ENCODE measurements around the gene FXYD3. TPM values are rescaled to one million over a fixed set of nuclear protein-coding genes. Genes with fewer than 3 reads are reported as not detected.

FXYD3 gene
- total and polyA plus RNA-seq, 2 of the 13 experiments (the other 11 are each of a cell fraction or from before 2014, with no cell fraction given): 4.9 TPM; not detected in 1

GRCh38 chr19:35140962-35141836 is 25.6 kb downstream of the FXYD3 start:
- intact Hi-C loops (cut with micrococcal nuclease; ENCODE audit: unreplicated experiment) (no loop called here), in situ Hi-C loops (cut with HindIII; ENCODE audit: extremely low pct_ligation_motif_present, low pct_unique_long_range_greater_than_20kb) (no loop called here)
- FAIRE-seq: no peak
- POLR2A ChIA-PET: interaction anchor here (0.8 kb wide), 1 partner anchor 235 kb away, joined by 3 read pairs; no protein-coding TSS in a partner anchor
- Histone ChIP-seq H3K4me3 (replicated peaks in 1 of 3; ENCODE audit: insufficient read depth in 1 of 3, low read depth in 2 of 3, low read length in 3 of 3) (peak overlapping the region in 2 of 3 experiments; percentile 34 to 81; a peak in 2 of 6 replicates), H3K79me2 (ENCODE audit: insufficient read depth, low read length) (no peaks in the 10 kb centered on the region), H3K4me2 (ENCODE audit: low read depth, low read length) (peak overlapping the region; percentile 100), H3K4me1 (ENCODE audit: insufficient read depth, low read length) (peaks cover 47% of the 10 kb centered on the region), H3K9me3 (ENCODE audit: low read length) (no peaks in the 10 kb centered on the region), H3K9ac (ENCODE audit: insufficient read depth, low read depth, low read length) (peak overlapping the region; percentile 26; the same call in 1 of the 2 replicates), H2AFZ (ENCODE audit: low read length) (no peak overlapping the region), H3K27me3 (ENCODE audit: control insufficient read depth in 1 of 2, insufficient read depth in 2 of 2, low read length in 2 of 2) (no peaks in the 10 kb centered on the region; a peak in 2 of 5 replicates), H3K36me3 (replicated peaks in 1 of 2; ENCODE audit: control insufficient read depth in 1 of 2, insufficient read depth in 2 of 2, low read length in 2 of 2) (no peaks in the 10 kb centered on the region), H3K27ac (ENCODE audit: extremely low read length, insufficient read depth, low read length) (no peak overlapping the region), H4K20me1 (ENCODE audit: insufficient read depth, low read length) (no peaks in the 10 kb centered on the region)
- no TSS peak for BruUV-seq (replicated peaks)
- CTCF ChIA-PET (ENCODE audit: low intra/inter-chr PET ratio, low total read pairs): interaction anchor here (1.3 kb wide), 1 partner anchor 75 kb away, joined by 4 read pairs; no protein-coding TSS in a partner anchor
- peak; percentile 38 for DNase-seq (ENCODE audit: low spot score)
- WGBS (ENCODE audit: low lambda C conversion rate): 51% methylated on average over 40 of the region's 48 CpGs
- ATAC-seq: peak; percentile 37
- 0 out of 2 replicates have a peak, but pooled peaks have one; percentile 15 for TF ChIP-seq SALL1 (CRISPR knock-in tag; IDR thresholded peaks at IDR 0.05)
- TF ChIP-seq RAD21 (CRISPR knock-in tag; IDR thresholded peaks at IDR 0.05): peak; percentile 44; the same call in 1 of the 2 replicates
- peak; percentile 93 for TF ChIP-seq ZKSCAN1 (IDR thresholded peaks at IDR 0.05; ENCODE audit: low read length)
- 0 out of 2 replicates have a peak, but pooled peaks have one; percentile 48 for TF ChIP-seq MAZ (IDR thresholded peaks at IDR 0.05; ENCODE audit: borderline replicate concordance, low read depth, low read length)
- TF ChIP-seq MAZ (CRISPR knock-in tag; IDR thresholded peaks at IDR 0.05; ENCODE audit: low read depth): no peak
- TF ChIP-seq PCBP2 (optimal IDR thresholded peaks at IDR 0.05; ENCODE audit: low read depth, low read length, poor library complexity, severe bottlenecking): peak; percentile 95
- TF ChIP-seq BATF2 (CRISPR knock-in tag; IDR thresholded peaks at IDR 0.05): 0 out of 2 replicates have a peak, but pooled peaks have one; percentile 26
- TF ChIP-seq PATZ1 (CRISPR knock-in tag; IDR thresholded peaks at IDR 0.05): no peak
- TF ChIP-seq FOSL1 (CRISPR knock-in tag; IDR thresholded peaks at IDR 0.05; ENCODE audit: borderline replicate concordance): no peak
- TF ChIP-seq NCOA2 (CRISPR knock-in tag; IDR thresholded peaks at IDR 0.05): no peak
- TF ChIP-seq POLR2A (IDR thresholded peaks at IDR 0.05; ENCODE audit: insufficient read depth in 1 of 2, low read depth in 2 of 2, low read length in 2 of 2): peak in 1 of 2 experiments; percentile 55; a peak in 1 of 4 replicates
- TF ChIP-seq CTCF (CRISPR knock-in tag; IDR thresholded peaks at IDR 0.05): peak; percentile 75
- peak; percentile 51 for TF ChIP-seq STAG1 (CRISPR knock-in tag; IDR thresholded peaks at IDR 0.05)
- no peak for TF ChIP-seq SP1 (IDR thresholded peaks at IDR 0.05)
- TF ChIP-seq SP1 (CRISPR knock-in tag; IDR thresholded peaks at IDR 0.05): peak; percentile 43; the same call in 1 of the 2 replicates
- TF ChIP-seq POLR2AphosphoS5 (IDR thresholded peaks at IDR 0.05; ENCODE audit: low read depth, low read length): peak; percentile 60; the same call in 1 of the 2 replicates
